SK-N-SH (cell line): ENCODE results near the gene CACNG4.

ENCODE experiments used
- CHD2 ChIP-seq: fragments of 150-350 bp; IDR thresholded peaks from 2 replicates; pipeline ENCODE4 v1.6.1; 2018; ENCODE audit warnings: low read length; ENCODE audit not compliant: partially characterized antibody
- CTCF ChIP-seq: fragments of 200-600 bp; sonication (generic); IDR thresholded peaks from 2 replicates; pipeline ENCODE4 v1.6.1; 2017; ENCODE audit warnings: antibody characterized with exemption, mild to moderate bottlenecking, moderate library complexity
- EZH2phosphoT487 ChIP-seq: fragments of 200-600 bp; sonication (generic); IDR thresholded peaks from 2 replicates; pipeline ENCODE4 v1.6.1; 2017; ENCODE audit warnings: low read depth, mixed run types, mild to moderate bottlenecking, antibody characterized with exemption, moderate library complexity, borderline replicate concordance
- GABPA ChIP-seq: IDR thresholded peaks from 2 replicates; pipeline ENCODE4 v1.4.0; 2012; ENCODE audit warnings: low read depth, mild to moderate bottlenecking
- MXI1 ChIP-seq: IDR thresholded peaks from 2 replicates; pipeline ENCODE4 v1.6.1; 2012; ENCODE audit warnings: mild to moderate bottlenecking, low read depth, low read length, improper control_type of control experiment
- NFIC ChIP-seq: IDR thresholded peaks from 2 replicates; pipeline ENCODE4 v1.4.0; 2012; ENCODE audit warnings: borderline replicate concordance
- NRF1 ChIP-seq: IDR thresholded peaks from 2 replicates; pipeline ENCODE4 v1.6.1; 2012; ENCODE audit warnings: low read depth, mild to moderate bottlenecking, low read length
- POLR2AphosphoS5 ChIP-seq: IDR thresholded peaks from 2 replicates; pipeline ENCODE4 v1.6.1; 2012; ENCODE audit warnings: low read depth, low read length
- SIN3A ChIP-seq: IDR thresholded peaks from 2 replicates; pipeline ENCODE4 v1.6.1; 2012; ENCODE audit warnings: low read depth, mild to moderate bottlenecking, low read length, moderate library complexity, borderline replicate concordance
- TCF12 ChIP-seq: IDR thresholded peaks from 2 replicates; pipeline ENCODE4 v1.4.0; 2012
- USF1 ChIP-seq: IDR thresholded peaks from 2 replicates; pipeline ENCODE4 v1.4.0; 2012; ENCODE audit warnings: low read depth, borderline replicate concordance
- YY1 ChIP-seq: IDR thresholded peaks from 2 replicates; pipeline ENCODE4 v1.4.0; 2012; ENCODE audit warnings: low read depth, mild to moderate bottlenecking

GRCh38 chr17:67007266-67007665, 42.8 kb downstream of the CACNG4 start:
- no peak for TF ChIP-seq SIN3A
- TF ChIP-seq CTCF, result no peak
- no peak for TF ChIP-seq NRF1
- no peak for TF ChIP-seq NFIC
- no peak for TF ChIP-seq USF1
- no peak for TF ChIP-seq GABPA
- TF ChIP-seq CHD2, result no peak
- no peak for TF ChIP-seq POLR2AphosphoS5
- TF ChIP-seq YY1, result no peak
- TF ChIP-seq MXI1, result no peak
- no peak for TF ChIP-seq TCF12
- no peak for TF ChIP-seq EZH2phosphoT487
